Prostate gland (tissue), 2 donors: ENCODE measurements around the gene NGFR. TPM values are rescaled to one million over a fixed set of nuclear protein-coding genes. Genes with fewer than 3 reads are reported as not detected.

Experiments
- DNase-seq: peaks from one replicate; pipeline ENCODE4 v3.0.0-alpha.2; 2019; ENCODE audit warnings: low spot score
- H3K27ac ChIP-seq, 2 donors: fragments of 200-600 bp; sonication (generic); 2 replicates each; pipeline ENCODE4 v1.5.1; 2017 to 2019
- H3K27me3 ChIP-seq: fragments of 200-600 bp; sonication (generic); replicated peaks from 2 replicates; pipeline ENCODE4 v1.5.1; 2019; ENCODE audit not compliant: insufficient read depth
- H3K36me3 ChIP-seq, 2 donors: fragments of 200-600 bp; sonication (generic); 1 replicate in 1 of 2; 2 replicates in 1 of 2; pipeline versions ENCODE4 v1.5.1 to v1.8.1; 2017 to 2019
- H3K4me1 ChIP-seq: fragments of 200-600 bp; sonication (generic); replicated peaks from 2 replicates; pipeline ENCODE4 v1.5.1; 2019
- H3K4me3 ChIP-seq, 2 donors: fragments of 200-600 bp; sonication (generic); 2 replicates each; pipeline ENCODE4 v1.5.1; 2017 to 2019
- H3K9me3 ChIP-seq: fragments of 200-600 bp; sonication (generic); 2 replicates; pipeline ENCODE4 v1.5.1; 2017
- POLR2A ChIP-seq: fragments of 450-650 bp; IDR thresholded peaks from one replicate; pipeline ENCODE4 v1.6.1; 2016; ENCODE audit warnings: antibody characterized with exemption, mild to moderate bottlenecking
- POLR2AphosphoS5 ChIP-seq: sonication (generic); formaldehyde crosslinking; IDR thresholded peaks from one replicate; pipeline ENCODE4 v1.6.1; 2017; ENCODE audit warnings: antibody characterized with exemption
- WGBS: methylation state at CpG from one replicate; pipeline ENCODE4 v1.1.5; 2018; 5-methylcytosine and 5-hydroxymethylcytosine counted together
- intact Hi-C: fragments of 100-400 bp; cut with DNase I; formaldehyde crosslinking; loops from one replicate; pipeline ENCODE4 v1.14.2; 2022
- total RNA-seq, 2 donors: library from RNA; depleted of rRNA; stranded (reverse); fragments of >200 nt; gene quantifications; one replicate each; pipeline ENCODE4 v1.1.0, GENCODE V29; 2016
- TF ChIP-seq, protein P1 (sequence below), 4 experiments: fragments of 200-600 bp in 2 of 4; fragments of 450-650 bp in 2 of 4; sonication (generic) in 2 of 4; IDR thresholded peaks; 1 replicate in 3 of 4; 2 replicates in 1 of 4; pipeline ENCODE4 v1.5.1; 2016 to 2019; ENCODE audit warnings: antibody characterized with exemption in 4 of 4, mild to moderate bottlenecking in 2 of 4, moderate library complexity in 2 of 4

NGFR gene
- total RNA-seq, 2 donors from 2014 or later = 30.1 to 34.4 TPM

DNA sequence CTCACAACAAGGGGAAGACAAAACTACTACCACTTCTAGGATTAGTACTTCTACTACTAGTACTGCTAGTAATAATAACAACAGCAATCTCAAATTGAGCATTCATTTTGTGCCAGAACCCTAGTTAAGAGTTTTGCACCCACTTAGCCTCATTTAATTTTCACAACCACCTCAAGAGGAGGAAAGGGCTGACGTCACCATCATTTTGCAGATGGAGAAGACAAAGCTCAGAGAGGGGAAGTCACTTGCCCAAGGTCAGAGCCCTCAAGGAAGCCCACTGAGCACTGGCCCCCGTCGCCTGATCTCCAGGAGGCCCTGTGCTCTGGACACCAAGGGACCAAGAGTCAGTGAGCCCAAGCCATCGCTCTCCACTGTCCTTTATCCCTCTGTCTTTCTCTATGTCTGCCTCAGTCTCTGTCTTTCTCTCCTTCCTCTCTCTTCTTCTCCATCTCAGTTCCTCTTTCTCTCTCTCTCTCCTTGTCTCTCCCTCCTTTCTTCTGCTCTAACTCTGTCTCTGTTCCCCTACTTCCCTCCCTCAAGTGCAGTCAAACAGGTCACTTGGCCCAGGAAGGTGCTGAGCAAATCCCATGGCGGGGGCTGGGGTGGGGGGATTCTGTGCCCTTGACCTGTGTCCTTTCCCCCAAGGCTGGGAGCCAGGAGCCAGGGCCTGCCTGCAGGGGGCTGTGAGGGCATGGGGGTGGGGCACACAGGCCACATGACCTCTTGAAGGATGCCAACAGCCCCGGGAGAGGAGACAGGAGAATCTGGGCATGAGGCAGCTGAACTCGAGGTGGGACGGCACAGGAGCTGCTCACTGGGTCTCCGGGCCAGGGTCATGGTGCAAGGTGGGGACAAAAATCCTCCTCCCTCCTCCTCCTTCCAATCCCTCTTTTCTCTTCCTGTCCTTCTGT lies 11.2 kb upstream of the NGFR start:
- TF ChIP-seq POLR2AphosphoS5 = no peak
- TF ChIP-seq POLR2A = no peak
- TF ChIP-seq, protein P1, sequence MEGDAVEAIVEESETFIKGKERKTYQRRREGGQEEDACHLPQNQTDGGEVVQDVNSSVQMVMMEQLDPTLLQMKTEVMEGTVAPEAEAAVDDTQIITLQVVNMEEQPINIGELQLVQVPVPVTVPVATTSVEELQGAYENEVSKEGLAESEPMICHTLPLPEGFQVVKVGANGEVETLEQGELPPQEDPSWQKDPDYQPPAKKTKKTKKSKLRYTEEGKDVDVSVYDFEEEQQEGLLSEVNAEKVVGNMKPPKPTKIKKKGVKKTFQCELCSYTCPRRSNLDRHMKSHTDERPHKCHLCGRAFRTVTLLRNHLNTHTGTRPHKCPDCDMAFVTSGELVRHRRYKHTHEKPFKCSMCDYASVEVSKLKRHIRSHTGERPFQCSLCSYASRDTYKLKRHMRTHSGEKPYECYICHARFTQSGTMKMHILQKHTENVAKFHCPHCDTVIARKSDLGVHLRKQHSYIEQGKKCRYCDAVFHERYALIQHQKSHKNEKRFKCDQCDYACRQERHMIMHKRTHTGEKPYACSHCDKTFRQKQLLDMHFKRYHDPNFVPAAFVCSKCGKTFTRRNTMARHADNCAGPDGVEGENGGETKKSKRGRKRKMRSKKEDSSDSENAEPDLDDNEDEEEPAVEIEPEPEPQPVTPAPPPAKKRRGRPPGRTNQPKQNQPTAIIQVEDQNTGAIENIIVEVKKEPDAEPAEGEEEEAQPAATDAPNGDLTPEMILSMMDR (IDR thresholded peaks at IDR 0.05) = no peak
- H3K4me1 ChIP-seq = no peaks in the 10 kb centered on the region
- H3K9me3 ChIP-seq = no peaks in the 10 kb centered on the region
- no peaks in the 10 kb centered on the region for H3K36me3 ChIP-seq
- DNase-seq = no peak
- H3K4me3 ChIP-seq = no peak overlapping the region
- intact Hi-C loops = no loop called here
- H3K27ac ChIP-seq = no peak overlapping the region
- H3K27me3 ChIP-seq = no peaks in the 10 kb centered on the region
- WGBS = 81% methylated on average over 9 of the region's 9 CpGs

DNA sequence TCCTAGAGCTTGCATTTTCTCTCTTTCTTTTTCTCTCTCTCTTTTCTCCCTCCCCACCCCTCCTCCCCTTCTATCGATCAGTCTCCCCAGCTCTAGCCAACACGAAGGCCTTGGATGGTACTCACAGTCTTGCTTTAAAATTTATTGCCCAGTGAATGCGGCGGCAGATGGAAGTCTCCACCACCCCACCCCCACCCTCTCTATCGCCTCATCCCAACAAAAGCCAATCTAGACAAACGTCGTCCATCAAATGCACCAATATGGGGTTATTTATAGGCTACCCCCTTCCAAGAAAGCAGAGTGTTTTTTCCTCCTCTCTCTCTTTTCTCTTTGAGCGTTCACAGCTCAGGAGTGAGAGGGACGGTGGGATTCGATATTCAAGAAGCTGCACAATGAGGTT lies 10.5 kb upstream of the NGFR start:
- DNase-seq = no peak
- Histone ChIP-seq H3K4me3 (no peak overlapping the region), H3K4me1 (no peaks in the 10 kb centered on the region), H3K27me3 (no peaks in the 10 kb centered on the region), H3K36me3 (no peaks in the 10 kb centered on the region), H3K27ac (no peak overlapping the region), H3K9me3 (no peaks in the 10 kb centered on the region)
- intact Hi-C loops = no loop called here
- WGBS = 76% methylated on average over 10 of the region's 10 CpGs
- TF ChIP-seq, protein P1 (IDR thresholded peaks at IDR 0.05) = no peak
- TF ChIP-seq POLR2AphosphoS5 (no peak), POLR2A (no peak)

DNA sequence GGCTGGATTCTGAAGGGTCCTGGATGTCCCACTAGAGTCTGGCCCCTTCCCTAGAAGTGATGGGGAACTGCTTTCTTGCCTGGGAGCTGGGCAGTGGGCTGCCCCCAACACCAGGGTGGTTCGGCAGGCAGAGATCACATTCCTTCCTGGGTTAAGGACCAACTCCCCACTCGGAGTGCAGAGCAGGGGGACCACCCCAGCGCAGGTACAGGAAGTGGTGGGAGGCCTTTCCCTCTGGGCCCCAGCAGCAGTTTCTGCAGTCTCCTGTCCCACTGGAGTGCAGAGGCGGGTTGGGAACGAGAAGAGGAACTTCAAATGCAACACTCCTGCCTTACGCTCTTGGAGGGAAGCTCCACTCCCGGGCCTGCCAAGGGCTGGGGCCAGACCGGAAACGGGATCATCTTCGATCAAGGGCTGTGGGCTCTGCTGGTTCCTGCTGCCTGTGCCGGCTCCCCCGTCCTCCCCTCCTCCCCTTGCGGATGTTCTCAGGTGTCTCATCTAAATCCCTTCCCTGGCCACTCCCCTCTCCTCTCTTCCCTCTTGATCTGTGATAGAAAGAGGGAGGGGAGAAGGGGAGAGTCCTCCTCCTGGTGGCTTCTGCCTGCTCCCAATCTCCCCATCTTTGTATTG lies 9.0 kb upstream of the NGFR start:
- Histone ChIP-seq H3K27ac (no peak overlapping the region), H3K9me3 (no peaks in the 10 kb centered on the region), H3K27me3 (no peaks in the 10 kb centered on the region), H3K4me3 (no peak overlapping the region), H3K36me3 (no peaks in the 10 kb centered on the region), H3K4me1 (no peaks in the 10 kb centered on the region)
- no peak for DNase-seq
- WGBS = 14% methylated on average over 12 of the region's 13 CpGs
- no peak for TF ChIP-seq POLR2A
- TF ChIP-seq, protein P1 (IDR thresholded peaks at IDR 0.05) = no peak
- no peak for TF ChIP-seq POLR2AphosphoS5
- intact Hi-C loops = no loop called here

DNA sequence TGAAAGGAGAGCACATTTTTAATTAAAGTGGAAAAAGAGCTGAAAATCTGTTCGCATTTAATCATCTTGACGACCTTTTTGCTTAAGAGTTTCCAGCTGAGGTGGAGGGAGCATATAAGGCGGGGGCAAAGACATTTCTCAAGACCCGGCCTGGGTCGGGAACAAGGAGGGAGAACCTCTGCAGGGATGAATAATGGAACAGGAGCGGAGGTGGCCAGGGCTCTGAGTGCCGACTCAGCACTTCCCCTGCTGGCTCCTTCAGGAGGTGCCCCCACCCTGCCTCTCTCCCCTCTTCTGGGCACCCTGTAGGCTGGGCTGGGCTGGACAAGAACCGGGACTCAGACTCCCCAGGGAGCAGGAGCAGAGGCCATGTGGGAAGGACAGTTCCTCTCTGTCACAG lies 7.9 kb upstream of the NGFR start:
- Histone ChIP-seq H3K36me3 (no peaks in the 10 kb centered on the region), H3K27me3 (no peaks in the 10 kb centered on the region), H3K4me3 (no peak overlapping the region), H3K27ac (no peak overlapping the region), H3K4me1 (no peaks in the 10 kb centered on the region), H3K9me3 (no peaks in the 10 kb centered on the region)
- intact Hi-C loops = no loop called here
- WGBS = 81% methylated on average over 8 of the region's 8 CpGs
- TF ChIP-seq POLR2AphosphoS5 = no peak
- TF ChIP-seq, protein P1 (IDR thresholded peaks at IDR 0.05) = no peak
- no peak for TF ChIP-seq POLR2A
- no peak for DNase-seq
